D721Med (cell line): Measurements from ENCODE around the gene ABCA2.

ENCODE experiments used
- DNase-seq: peaks from one replicate; pipeline ENCODE4 v3.0.0; 2011; ENCODE audit warnings: low spot score; ENCODE audit not compliant: insufficient read length
- FAIRE-seq: peaks from 2 replicates; lab custom pipeline; 2011; peaks lifted over from hg19 to GRCh38; lab: Jason Lieb, UNC
- CTCF ChIP-seq: IDR thresholded peaks from 2 replicates; pipeline ENCODE4 v1.5.1; 2012; ENCODE audit warnings: mild to moderate bottlenecking, control low read depth; ENCODE audit not compliant: insufficient read depth; ENCODE audit errors: missing control alignments

The ABCA2 gene

GRCh38 chr9:136963751-136964150 lies 64.3 kb downstream of the ABCA2 start:
- DNase-seq: no peak
- FAIRE-seq: no peak
- TF ChIP-seq CTCF: no peak

GRCh38 chr9:136963341-136963740 lies 64.7 kb downstream of the ABCA2 start:
- no peak for TF ChIP-seq CTCF
- DNase-seq (no peak), FAIRE-seq (no peak)

GRCh38 chr9:136962701-136963248 lies 65.3 kb downstream of the ABCA2 start:
- DNase-seq (no peak), FAIRE-seq (no peak)
- no peak for TF ChIP-seq CTCF

GRCh38 chr9:136962163-136962562 lies 65.9 kb downstream of the ABCA2 start:
- no peak for FAIRE-seq
- TF ChIP-seq CTCF: no peak
- DNase-seq: no peak

- FAIRE-seq: no peak
- no peak for TF ChIP-seq CTCF
- no peak for DNase-seq
These were observed 66.6 kb downstream of the ABCA2 start for GRCh38 chr9:136961279-136962065.

GRCh38 chr9:136960938-136961275 lies 67.1 kb downstream of the ABCA2 start:
- no peak for FAIRE-seq
- TF ChIP-seq CTCF: no peak

More at GRCh38 chr9:136960938-136961275, 67.1 kb downstream of the ABCA2 start:
- no peak for DNase-seq
